GM19467 (cell line): ENCODE results near the gene LRRC17.
"Not testable (repeated sequence)": the region's sequence is repeated elsewhere in the genome, so short reads cannot be mapped to it uniquely, and the experiment has no call there.

Source experiments
- ATAC-seq: cut with Tn5 transposase; IDR thresholded peaks from one replicate; pipeline ENCODE4 v1.9.1; 2021; ENCODE audit warnings: mild to moderate bottlenecking, moderate library complexity; ENCODE audit not compliant: unreplicated experiment

The LRRC17 gene

GRCh38 chr7:102897211-102897631, 15.6 kb upstream of the LRRC17 start:
- ATAC-seq: no peak

DNA sequence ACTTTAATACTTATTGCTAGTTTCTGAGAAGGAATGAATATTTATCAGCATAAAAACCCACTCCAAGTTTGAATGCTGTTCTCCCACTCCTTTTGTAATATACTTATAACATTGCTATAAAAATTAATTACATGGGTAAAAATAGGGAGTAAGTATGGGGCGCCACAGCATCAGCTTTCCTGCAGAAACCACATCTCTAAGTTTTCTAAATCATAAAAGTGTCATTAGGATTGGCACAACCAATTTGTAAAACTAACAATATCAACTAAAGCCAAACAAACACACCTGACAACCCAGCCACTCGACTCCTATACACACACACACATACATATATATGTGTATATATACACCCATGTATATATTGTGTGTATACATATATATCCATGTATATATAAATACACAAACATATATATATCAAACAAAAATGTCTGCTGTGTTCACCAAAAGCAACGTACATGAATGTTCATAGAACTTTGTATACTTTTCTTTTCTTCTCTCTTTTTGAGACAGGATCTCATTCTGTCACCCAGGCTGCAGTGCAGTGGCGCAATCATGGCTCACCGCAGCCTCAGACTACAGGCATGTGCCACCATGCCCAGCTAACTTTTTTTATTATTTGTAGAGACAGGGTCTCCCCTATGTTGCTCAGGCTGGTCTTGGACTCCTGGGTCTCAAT, 14.8 kb upstream of the LRRC17 start:
- ATAC-seq: no peak

GRCh38 chr7:102898532-102898859, 14.3 kb upstream of the LRRC17 start:
- no peak for ATAC-seq

DNA sequence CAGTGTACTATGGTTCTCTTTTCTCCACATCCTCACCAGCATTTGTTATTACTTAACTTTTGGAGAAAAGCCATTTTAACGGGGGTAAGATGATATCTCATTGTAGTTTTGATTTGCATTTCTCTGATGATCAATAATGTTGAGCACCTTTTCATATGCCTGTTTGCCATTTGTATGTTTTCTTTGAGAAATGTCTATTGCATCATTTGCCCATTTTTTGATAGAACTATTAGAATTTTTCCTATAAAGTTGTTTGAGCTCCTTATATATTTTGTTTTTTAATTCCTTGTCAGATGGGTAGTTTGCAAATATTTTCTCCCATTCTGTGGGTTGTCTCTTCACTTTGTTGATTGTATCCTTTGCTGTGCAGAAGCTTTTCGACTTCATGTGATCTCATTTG, 10.7 kb upstream of the LRRC17 start:
- not testable (repeated sequence) for ATAC-seq

DNA sequence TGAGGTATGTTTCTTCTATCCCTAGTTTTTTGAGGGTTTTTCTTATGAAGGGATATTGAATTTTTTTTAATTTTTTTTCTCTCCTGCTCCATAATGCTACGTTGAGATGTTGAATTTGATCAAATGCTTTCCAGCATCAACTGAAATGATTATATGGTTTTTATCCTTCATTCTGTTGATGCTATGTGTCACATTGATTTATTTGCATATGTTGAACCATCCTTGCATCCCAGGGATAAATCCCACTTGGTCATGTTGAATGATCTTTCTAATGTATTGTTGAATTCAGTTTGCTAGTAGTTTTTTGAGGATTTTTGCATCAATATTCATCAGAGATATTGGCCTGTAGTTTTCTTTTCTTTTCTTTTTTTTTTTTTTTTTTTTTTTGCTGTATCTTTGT, 9.2 kb upstream of the LRRC17 start:
- not testable (repeated sequence) for ATAC-seq

GRCh38 chr7:102908676-102909075, 4.1 kb upstream of the LRRC17 start:
- no peak for ATAC-seq

- no peak for ATAC-seq
These were observed 1.0 kb downstream of the LRRC17 start for GRCh38 chr7:102913826-102914225.

GRCh38 chr7:102914585-102914984, 1.8 kb downstream of the LRRC17 start:
- ATAC-seq: no peak

DNA sequence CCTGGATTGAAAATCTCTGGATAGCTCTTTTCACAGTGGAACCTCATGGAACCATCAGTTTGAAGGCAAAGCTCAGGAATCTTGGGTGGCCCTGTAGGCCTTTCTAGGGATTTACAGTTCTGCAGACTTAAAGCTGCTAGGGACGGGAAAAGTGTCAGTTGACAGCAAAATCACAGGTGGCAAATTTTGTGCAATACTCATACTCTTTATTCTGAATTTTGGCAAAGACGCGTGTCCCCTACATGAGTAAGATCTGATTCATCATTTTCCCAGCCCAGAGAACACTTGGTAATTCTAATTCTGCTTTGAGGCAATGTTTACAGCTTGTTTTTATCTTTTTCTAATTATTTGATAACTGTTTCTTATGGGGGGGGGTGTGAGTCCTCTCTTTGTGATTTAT, 3.6 kb downstream of the LRRC17 start:
- ATAC-seq: no peak

- ATAC-seq: no peak
These were observed 4.1 kb downstream of the LRRC17 start for GRCh38 chr7:102916881-102917280.

- no peak for ATAC-seq
These were observed 4.9 kb downstream of the LRRC17 start for GRCh38 chr7:102917436-102918353.

DNA sequence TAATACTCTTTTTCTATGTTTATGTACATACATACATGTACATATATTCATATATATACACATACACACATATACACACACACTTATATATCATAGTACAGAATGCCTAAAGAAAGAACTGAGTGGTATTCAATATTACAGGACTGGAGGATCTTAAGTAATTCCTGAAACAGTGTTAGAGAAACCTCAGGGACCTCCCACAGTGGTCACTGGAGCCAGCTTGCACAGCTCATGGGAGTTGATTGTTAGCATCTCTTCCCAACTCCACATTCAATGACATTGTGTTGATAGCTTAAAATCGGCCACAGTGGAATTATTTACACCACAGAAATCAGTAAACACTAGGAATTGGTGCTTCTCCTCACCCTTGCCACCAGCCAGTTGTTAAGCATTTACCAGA, 6.0 kb downstream of the LRRC17 start:
- no peak for ATAC-seq

- no peak for ATAC-seq
These were observed 13.4 kb downstream of the LRRC17 start for GRCh38 chr7:102925976-102926782.

DNA sequence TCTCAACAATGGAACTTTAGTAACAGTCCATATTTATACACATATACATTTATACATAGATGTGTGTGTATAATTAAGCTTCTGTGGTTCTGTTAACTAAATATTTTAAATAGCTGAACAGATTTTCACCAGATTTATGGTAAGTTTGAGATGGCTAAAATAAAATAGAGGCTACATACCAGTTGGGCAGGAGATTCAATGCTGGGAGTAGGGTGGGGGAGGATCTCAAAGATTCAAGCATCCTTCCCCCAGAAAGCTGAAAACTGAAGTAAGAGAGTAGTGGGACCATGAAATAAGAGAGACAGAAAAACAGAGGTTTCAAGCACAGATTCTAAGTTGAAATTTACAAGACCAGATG, 14.0 kb downstream of the LRRC17 start:
- no peak for ATAC-seq

- ATAC-seq: no peak
These were observed 14.6 kb downstream of the LRRC17 start for GRCh38 chr7:102927312-102927933.

DNA sequence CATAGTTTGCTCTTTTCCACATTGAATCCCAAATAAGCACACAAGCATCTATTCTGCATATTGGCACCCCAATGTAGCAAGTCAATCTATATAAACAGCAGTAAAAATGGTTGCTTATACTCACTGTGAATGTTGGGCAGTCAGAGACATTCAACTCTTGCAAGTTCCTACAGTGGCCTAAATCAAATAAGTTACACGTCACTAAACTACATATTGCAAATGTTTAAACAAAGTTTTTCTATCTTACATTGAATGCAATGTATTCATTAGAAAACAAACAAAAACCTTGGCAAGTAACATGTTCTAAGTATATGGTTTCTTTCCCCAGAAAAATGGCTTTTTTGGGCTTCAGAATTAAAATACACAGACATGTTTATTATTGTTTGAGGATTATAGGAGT, 19.0 kb downstream of the LRRC17 start:
- ATAC-seq: no peak

GRCh38 chr7:102933763-102934162, 21.0 kb downstream of the LRRC17 start:
- no peak for ATAC-seq

GRCh38 chr7:102934239-102934638, 21.4 kb downstream of the LRRC17 start:
- ATAC-seq: no peak

DNA sequence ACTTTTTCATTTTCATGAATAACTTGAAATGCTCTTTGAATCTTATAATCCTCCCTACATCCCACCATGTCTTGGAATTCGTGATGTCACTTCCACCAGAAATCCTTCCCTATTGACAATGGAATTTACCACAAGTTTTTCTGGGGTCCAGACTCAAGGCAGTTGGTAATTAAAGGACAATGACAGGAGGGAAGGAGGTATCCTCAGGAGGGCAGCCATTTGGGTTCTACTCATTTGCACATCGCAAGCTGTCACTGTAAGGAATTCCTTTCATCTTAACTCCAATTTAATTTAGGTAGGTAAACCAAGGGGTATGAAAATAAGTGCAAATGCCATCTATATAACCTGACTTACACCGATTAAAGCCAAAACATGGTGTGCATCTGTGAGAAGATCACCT, 21.9 kb downstream of the LRRC17 start:
- no peak for ATAC-seq

DNA sequence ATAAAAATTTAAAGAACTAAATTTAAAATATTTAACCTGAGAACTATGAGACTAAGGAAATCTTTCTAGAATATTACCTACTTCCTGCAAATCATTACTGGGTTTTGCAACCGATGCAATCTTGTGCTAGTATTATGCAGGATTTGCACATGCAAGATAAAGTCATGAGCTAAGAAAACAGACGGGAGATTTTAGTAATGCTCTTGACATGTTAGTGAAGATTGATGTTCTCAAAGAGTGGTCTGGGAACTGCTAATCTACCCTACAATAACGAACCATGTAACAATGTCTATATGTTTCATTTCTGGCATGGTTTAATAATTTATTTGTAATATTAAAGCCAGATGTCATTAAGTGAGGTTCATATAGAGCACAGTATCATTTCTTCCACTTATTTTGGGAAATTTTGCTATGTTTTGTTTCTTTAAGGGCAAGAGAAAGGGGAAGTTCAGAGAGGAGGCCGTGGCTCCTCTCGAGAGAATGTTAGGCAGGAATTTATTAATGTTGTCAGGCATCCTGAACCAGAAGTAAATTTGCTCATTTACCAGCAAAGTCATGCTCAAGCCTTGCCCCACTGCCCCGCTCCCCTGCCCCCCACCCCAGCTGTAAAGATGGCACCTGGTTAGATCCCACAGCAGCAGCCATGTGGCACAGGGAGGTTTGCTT, 22.8 kb downstream of the LRRC17 start:
- ATAC-seq: no peak

- no peak for ATAC-seq
These were observed 25.9 kb downstream of the LRRC17 start for GRCh38 chr7:102938679-102939078.
